ENCODE results near the gene ZNF142. TPM values are rescaled to one million over a fixed set of nuclear protein-coding genes. Genes with fewer than 3 reads are reported as not detected.

The ZNF142 gene
- polyA plus RNA-seq, 3 donors: 0.72 to 15.6 (median 3.3) TPM

DNA sequence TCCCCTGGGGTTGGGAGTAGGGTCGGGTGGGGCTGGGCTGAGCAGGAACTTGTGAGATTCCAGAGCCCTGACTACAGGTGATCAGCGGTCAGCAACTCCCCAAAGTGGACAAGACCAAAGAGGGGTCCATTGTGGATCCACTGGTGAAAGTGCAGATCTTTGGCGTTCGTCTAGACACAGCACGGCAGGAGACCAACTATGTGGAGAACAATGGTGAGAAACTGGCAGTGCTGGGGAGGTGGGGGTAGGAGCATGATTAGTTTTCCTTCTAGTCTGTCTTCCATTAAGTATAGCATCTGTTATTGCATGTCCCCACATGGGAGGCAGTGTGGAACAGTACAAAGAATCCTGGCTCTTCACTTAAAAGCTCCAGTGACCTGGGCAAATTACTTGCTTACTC is 23.7 kb downstream of the ZNF142 start:
- Mint-ChIP-seq H3K27me3 (ENCODE audit: low read depth in 3 of 3) (peaks cover 0 to 1% (median 0%) of the 10 kb centered on the region in 3 donors), H3K27ac (no peak overlapping the region), H3K4me3 (no peak overlapping the region), H3K36me3 (peaks cover 69 to 75% of the 10 kb centered on the region in 2 donors), H3K4me1 (peaks cover 5% of the 10 kb centered on the region), H3K9me3 (no peaks in the 10 kb centered on the region)
- DNase-seq: no peak
- no peak overlapping the region for H3K4me2 ChIP-seq (replicated peaks; ENCODE audit: extremely low read depth, low read length, poor library complexity, severe bottlenecking)
- H3K36me3 ChIP-seq (replicated peaks in 1 of 2; ENCODE audit: control insufficient read depth in 1 of 2, insufficient read depth in 2 of 2, low read length in 2 of 2): peaks cover 67 to 75% of the 10 kb centered on the region in 2 donors
- no peak overlapping the region for H3K4me3 ChIP-seq (replicated peaks in 1 of 3; ENCODE audit: low read depth in 2 of 3, low read length in 3 of 3)
- intact Hi-C loops (cut with micrococcal nuclease): no loop called here
- TF ChIP-seq, protein P1, sequence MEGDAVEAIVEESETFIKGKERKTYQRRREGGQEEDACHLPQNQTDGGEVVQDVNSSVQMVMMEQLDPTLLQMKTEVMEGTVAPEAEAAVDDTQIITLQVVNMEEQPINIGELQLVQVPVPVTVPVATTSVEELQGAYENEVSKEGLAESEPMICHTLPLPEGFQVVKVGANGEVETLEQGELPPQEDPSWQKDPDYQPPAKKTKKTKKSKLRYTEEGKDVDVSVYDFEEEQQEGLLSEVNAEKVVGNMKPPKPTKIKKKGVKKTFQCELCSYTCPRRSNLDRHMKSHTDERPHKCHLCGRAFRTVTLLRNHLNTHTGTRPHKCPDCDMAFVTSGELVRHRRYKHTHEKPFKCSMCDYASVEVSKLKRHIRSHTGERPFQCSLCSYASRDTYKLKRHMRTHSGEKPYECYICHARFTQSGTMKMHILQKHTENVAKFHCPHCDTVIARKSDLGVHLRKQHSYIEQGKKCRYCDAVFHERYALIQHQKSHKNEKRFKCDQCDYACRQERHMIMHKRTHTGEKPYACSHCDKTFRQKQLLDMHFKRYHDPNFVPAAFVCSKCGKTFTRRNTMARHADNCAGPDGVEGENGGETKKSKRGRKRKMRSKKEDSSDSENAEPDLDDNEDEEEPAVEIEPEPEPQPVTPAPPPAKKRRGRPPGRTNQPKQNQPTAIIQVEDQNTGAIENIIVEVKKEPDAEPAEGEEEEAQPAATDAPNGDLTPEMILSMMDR (IDR thresholded peaks at IDR 0.05): no peak
- 96% methylated on average over 5 of the region's 5 CpGs for WGBS (ENCODE audit: insufficient coverage)
- H3K9me3 ChIP-seq (replicated peaks in 1 of 2; ENCODE audit: control insufficient read depth in 1 of 2, insufficient read depth in 1 of 2, low read length in 2 of 2): no peaks in the 10 kb centered on the region
- H2AFZ ChIP-seq (ENCODE audit: insufficient read depth, low read depth, low read length, poor library complexity, severe bottlenecking): no peak overlapping the region
- no peak overlapping the region for H3K27ac ChIP-seq (ENCODE audit: low read depth in 1 of 2, low read length in 2 of 2)
- H3K27me3 ChIP-seq (ENCODE audit: control insufficient read depth in 2 of 2, insufficient read depth in 2 of 2, low read length in 2 of 2): no peaks in the 10 kb centered on the region
- peaks cover 0 to 4% of the 10 kb centered on the region in 2 donors for H3K4me1 ChIP-seq (ENCODE audit: control insufficient read depth in 1 of 2, insufficient read depth in 2 of 2, low read length in 2 of 2)
- no peak overlapping the region for H3K9ac ChIP-seq (ENCODE audit: insufficient read depth, low read length, poor library complexity, severe bottlenecking)
- H4K20me1 ChIP-seq (ENCODE audit: insufficient read depth, low read length): no peaks in the 10 kb centered on the region
- H3K79me2 ChIP-seq (ENCODE audit: insufficient read depth, low read length): no peaks in the 10 kb centered on the region

DNA sequence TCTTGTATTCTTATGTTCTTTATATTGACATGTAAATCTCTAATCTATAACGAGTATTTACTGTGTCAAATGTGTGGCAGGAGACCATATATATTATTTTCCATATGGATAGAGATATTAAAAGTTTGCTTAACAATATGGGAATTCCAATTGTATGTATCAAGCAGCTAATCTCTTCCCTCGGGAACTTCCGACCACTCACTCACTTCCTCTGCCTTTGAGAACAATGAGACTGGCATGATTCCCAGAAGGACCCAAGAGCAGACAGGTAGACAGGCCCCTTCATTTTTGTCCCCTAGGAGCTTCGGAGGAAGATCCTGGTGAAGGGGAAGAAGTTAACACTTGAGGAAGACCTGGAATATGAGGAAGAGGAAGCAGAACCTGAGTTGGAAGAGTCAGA is 27.6 kb downstream of the ZNF142 start:
- 100% methylated on average over 1 of the region's 4 CpGs for WGBS (ENCODE audit: insufficient coverage)
- Mint-ChIP-seq H3K27me3 (ENCODE audit: low read depth in 3 of 3) (peaks cover 0 to 1% (median 0%) of the 10 kb centered on the region in 3 donors), H3K9me3 (no peaks in the 10 kb centered on the region), H3K36me3 (peaks cover 34 to 37% of the 10 kb centered on the region in 2 donors), H3K4me1 (peaks cover 5% of the 10 kb centered on the region), H3K4me3 (no peak overlapping the region), H3K27ac (peak overlapping the region in 1 of 7 donors; percentile 16)
- TF ChIP-seq, protein P1 (IDR thresholded peaks at IDR 0.05): no peak
- Histone ChIP-seq H3K4me3 (replicated peaks in 1 of 3; ENCODE audit: low read depth in 2 of 3, low read length in 3 of 3) (no peak overlapping the region), H3K36me3 (replicated peaks in 1 of 2; ENCODE audit: control insufficient read depth in 1 of 2, insufficient read depth in 2 of 2, low read length in 2 of 2) (peaks cover 31 to 36% of the 10 kb centered on the region in 2 donors), H3K27me3 (ENCODE audit: control insufficient read depth in 2 of 2, insufficient read depth in 2 of 2, low read length in 2 of 2) (no peaks in the 10 kb centered on the region), H3K4me2 (replicated peaks; ENCODE audit: extremely low read depth, low read length, poor library complexity, severe bottlenecking) (no peak overlapping the region), H3K27ac (ENCODE audit: low read depth in 1 of 2, low read length in 2 of 2) (no peak overlapping the region), H4K20me1 (ENCODE audit: insufficient read depth, low read length) (no peaks in the 10 kb centered on the region), H3K4me1 (ENCODE audit: control insufficient read depth in 1 of 2, insufficient read depth in 2 of 2, low read length in 2 of 2) (peaks cover 0 to 4% of the 10 kb centered on the region in 2 donors), H3K79me2 (ENCODE audit: insufficient read depth, low read length) (no peaks in the 10 kb centered on the region), H2AFZ (ENCODE audit: insufficient read depth, low read depth, low read length, poor library complexity, severe bottlenecking) (no peak overlapping the region), H3K9ac (ENCODE audit: insufficient read depth, low read length, poor library complexity, severe bottlenecking) (no peak overlapping the region), H3K9me3 (replicated peaks in 1 of 2; ENCODE audit: control insufficient read depth in 1 of 2, insufficient read depth in 1 of 2, low read length in 2 of 2) (no peaks in the 10 kb centered on the region)
- no peak for DNase-seq
- intact Hi-C loops (cut with micrococcal nuclease): no loop called here
